HEK293T (cell line): ENCODE measurements around the gene TEX29.

Source experiments
- ARNT ChIP-seq: fragments of 450-650 bp; IDR thresholded peaks from 2 replicates; pipeline ENCODE4 v1.6.1; 2017; ENCODE audit warnings: mild to moderate bottlenecking
- BHLHE40 ChIP-seq: fragments of 450-650 bp; IDR thresholded peaks from 2 replicates; pipeline ENCODE4 v1.6.1; 2016; ENCODE audit warnings: mild to moderate bottlenecking, moderate library complexity, borderline replicate concordance
- ELF4 ChIP-seq: fragments of 450-650 bp; IDR thresholded peaks from 2 replicates; pipeline ENCODE4 v1.6.1; 2017; ENCODE audit warnings: antibody characterized with exemption
- FOXK2 ChIP-seq: fragments of 450-650 bp; IDR thresholded peaks from 2 replicates; pipeline ENCODE4 v1.6.1; 2016; ENCODE audit warnings: mild to moderate bottlenecking
- FOXM1 ChIP-seq: fragments of 450-650 bp; IDR thresholded peaks from 2 replicates; pipeline ENCODE4 v1.6.1; 2017; ENCODE audit warnings: mild to moderate bottlenecking, borderline replicate concordance
- HDGF ChIP-seq: fragments of 450-650 bp; IDR thresholded peaks from 2 replicates; pipeline ENCODE4 v1.6.1; 2017; ENCODE audit warnings: antibody characterized with exemption, borderline replicate concordance
- NFRKB ChIP-seq: fragments of 450-650 bp; IDR thresholded peaks from 2 replicates; pipeline ENCODE4 v1.6.1; 2016; ENCODE audit warnings: mild to moderate bottlenecking, moderate library complexity
- PKNOX1 ChIP-seq: fragments of 450-650 bp; IDR thresholded peaks from 2 replicates; pipeline ENCODE4 v1.6.1; 2016
- SP1 ChIP-seq: fragments of 450-650 bp; IDR thresholded peaks from 2 replicates; pipeline ENCODE4 v1.6.1; 2017
- SUZ12 ChIP-seq: fragments of 450-650 bp; IDR thresholded peaks from 2 replicates; pipeline ENCODE4 v1.6.1; 2016; ENCODE audit warnings: mild to moderate bottlenecking
- TARDBP ChIP-seq: fragments of 450-650 bp; IDR thresholded peaks from 2 replicates; pipeline ENCODE4 v1.6.1; 2016
- ZNF384 ChIP-seq: fragments of 450-650 bp; IDR thresholded peaks from 2 replicates; pipeline ENCODE4 v1.6.1; 2016

GRCh38 chr13:111359237-111359915 lies 38.9 kb downstream of the TEX29 start:
- TF ChIP-seq SP1 = no peak
- TF ChIP-seq FOXK2 = no peak
- TF ChIP-seq BHLHE40 = no peak
- no peak for TF ChIP-seq TARDBP
- no peak for TF ChIP-seq PKNOX1
- no peak for TF ChIP-seq FOXM1
- no peak for TF ChIP-seq ZNF384
- TF ChIP-seq ARNT = no peak
- no peak for TF ChIP-seq SUZ12
- no peak for TF ChIP-seq HDGF
- no peak for TF ChIP-seq ELF4
- no peak for TF ChIP-seq NFRKB
